ENCODE results near the gene C1orf210. TPM values are rescaled to one million over a fixed set of nuclear protein-coding genes. Genes with fewer than 3 reads are reported as not detected.
A peak's percentile ranks its signal among the peaks of the same experiment; 100 is the strongest.

C1orf210 gene
- total and polyA plus RNA-seq, 9 of the 15 experiments (the other 6 are each of a cell fraction or from before 2014, with no cell fraction given): 0.21 TPM; not detected in 8

DNA sequence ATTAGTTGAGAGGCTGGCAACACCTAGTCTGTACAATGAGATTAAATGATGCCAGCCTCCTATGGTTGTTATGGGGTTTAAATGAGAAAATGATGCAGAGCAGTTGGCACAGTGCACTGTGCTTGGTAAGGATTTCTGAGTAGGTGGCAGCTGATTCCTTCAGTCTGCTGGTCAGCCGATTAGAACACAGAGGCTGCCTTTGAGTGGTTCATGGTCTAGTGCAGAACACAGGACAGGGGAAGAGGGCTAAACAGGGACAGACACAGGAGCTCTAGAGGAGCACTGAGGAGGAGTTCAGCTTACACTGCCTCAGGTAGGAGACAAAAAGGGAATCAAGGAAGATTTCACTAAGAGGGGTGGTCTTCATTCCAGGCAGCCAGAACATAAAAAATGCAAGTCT lies 16.8 kb upstream of the C1orf210 start:
- TF ChIP-seq ETV6 (IDR thresholded peaks at IDR 0.05; ENCODE audit: borderline replicate concordance in 1 of 2, low read depth in 2 of 2, low read length in 1 of 2) (no peak), ETV6 (CRISPR knock-in tag; IDR thresholded peaks at IDR 0.05; ENCODE audit: borderline replicate concordance) (no peak), SMARCA5 (IDR thresholded peaks at IDR 0.05) (no peak), ZNF699 (CRISPR knock-in tag; IDR thresholded peaks at IDR 0.05; ENCODE audit: insufficient replicate concordance) (no peak)
- H3K9me3 ChIP-seq (replicated peaks; ENCODE audit: control insufficient read depth, insufficient read depth, low read depth, low read length): no peaks in the 10 kb centered on the region
- peaks cover 4% of the 10 kb centered on the region; the same call in 1 of the 2 replicates for H4K20me1 ChIP-seq (replicated peaks; ENCODE audit: control insufficient read depth, insufficient read depth, low read length)
- DNase-seq (ENCODE audit: extremely low read depth in 1 of 4, low spot score in 3 of 4): no peak
- H3K9me1 ChIP-seq (ENCODE audit: control insufficient read depth, insufficient read depth, low read length): no peaks in the 10 kb centered on the region
- no peak overlapping the region for H3K4me2 ChIP-seq (ENCODE audit: insufficient read depth, low read length)
- no peak overlapping the region for H3K9ac ChIP-seq (ENCODE audit: insufficient read depth in 1 of 2, low read depth in 2 of 2, low read length in 2 of 2)
- H2AFZ ChIP-seq (ENCODE audit: low read depth, low read length): no peak overlapping the region
- in situ Hi-C loops (cut with MboI): no loop called here
- POLR2A ChIA-PET: interaction anchor here (1.2 to 1.3 kb wide), 2 partner anchors 9 to 14 kb away, joined by 4 to 5 read pairs; no protein-coding TSS in a partner anchor
- no peak overlapping the region for H3K27ac ChIP-seq (ENCODE audit: extremely low read depth, low read depth, low read length)
- WGBS (ENCODE audit: insufficient coverage, low coverage, missing lambda C conversion rate): 10% methylated on average over 1 of the region's 1 CpG
- intact Hi-C loops (cut with micrococcal nuclease): no loop called here
- H3K4me1 ChIP-seq (replicated peaks in 1 of 2; ENCODE audit: control insufficient read depth in 2 of 2, insufficient read depth in 2 of 2, low read length in 2 of 2): peaks cover 4 to 16% of the 10 kb centered on the region in 2 experiments; a peak in 4 of 5 replicates
- no peak overlapping the region for H3K4me3 ChIP-seq
- no peaks in the 10 kb centered on the region for H3K79me2 ChIP-seq (ENCODE audit: control insufficient read depth, insufficient read depth, low read length)
- CTCF ChIA-PET (ENCODE audit: low intra/inter-chr PET ratio): no interaction called here
- BruUV-seq (replicated peaks): no TSS peak
- H3K27me3 ChIP-seq (ENCODE audit: control insufficient read depth in 2 of 2, insufficient read depth in 2 of 2, low read length in 2 of 2): peaks cover 21 to 62% of the 10 kb centered on the region in 2 experiments
- H3K36me3 ChIP-seq (ENCODE audit: control insufficient read depth, insufficient read depth, low read length): no peaks in the 10 kb centered on the region
- no peak for ATAC-seq
- FAIRE-seq: peak; percentile 48

DNA sequence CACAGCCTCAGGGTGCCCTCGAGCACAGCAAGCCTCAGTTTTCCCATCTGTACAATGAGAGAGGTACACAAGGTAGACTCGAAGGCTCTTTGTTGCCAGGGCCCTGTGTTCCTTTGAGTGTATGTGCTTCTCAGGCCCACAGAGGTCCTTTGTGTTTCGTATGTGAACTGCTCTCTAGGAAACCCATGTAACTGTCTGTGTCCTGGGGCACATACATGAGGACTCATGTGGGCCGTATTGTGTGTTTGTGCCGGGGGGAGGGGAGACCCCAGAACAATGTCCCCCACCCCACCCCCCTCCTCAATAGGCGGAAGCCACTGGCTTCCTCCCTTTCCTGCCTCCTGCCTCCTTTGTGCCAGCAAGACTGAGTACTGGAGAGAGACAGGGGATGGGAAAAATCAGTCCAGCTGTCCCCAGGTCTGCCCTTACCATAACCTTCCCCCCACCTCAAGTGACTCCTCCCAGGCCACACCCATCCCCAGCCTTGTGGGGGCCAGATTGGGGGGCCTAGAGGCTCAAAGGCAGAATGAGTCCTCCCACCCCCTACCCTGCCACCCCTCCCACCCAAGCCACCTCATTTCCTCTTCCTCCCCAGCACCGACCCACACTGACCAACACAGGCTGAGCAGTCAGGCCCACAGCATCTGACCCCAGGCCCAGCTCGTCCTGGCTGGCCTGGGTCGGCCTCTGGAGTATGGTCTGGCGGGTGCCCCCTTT lies 15.2 kb upstream of the C1orf210 start, which contains the start of gene TIE1:
Gene TIE1, plus strand, starts transcription at position 605 of the 717 bp plus-strand sequence. Its CDS starts 90 bp downstream, at position 695.
- WGBS (ENCODE audit: insufficient coverage, low coverage, missing lambda C conversion rate): 14% methylated on average over 10 of the region's 10 CpGs
- peaks cover 4 to 10% of the 10 kb centered on the region in 2 experiments; a peak in 4 of 5 replicates for H3K4me1 ChIP-seq (replicated peaks in 1 of 2; ENCODE audit: control insufficient read depth in 2 of 2, insufficient read depth in 2 of 2, low read length in 2 of 2)
- peaks cover 4% of the 10 kb centered on the region; the same call in 1 of the 2 replicates for H4K20me1 ChIP-seq (replicated peaks; ENCODE audit: control insufficient read depth, insufficient read depth, low read length)
- BruUV-seq (replicated peaks): no TSS peak
- no peaks in the 10 kb centered on the region for H3K9me3 ChIP-seq (replicated peaks; ENCODE audit: control insufficient read depth, insufficient read depth, low read depth, low read length)
- intact Hi-C loops (cut with micrococcal nuclease): no loop called here
- CTCF ChIA-PET (ENCODE audit: low intra/inter-chr PET ratio): no interaction called here
- H3K9me1 ChIP-seq (ENCODE audit: control insufficient read depth, insufficient read depth, low read length): no peaks in the 10 kb centered on the region
- peaks cover 21 to 48% of the 10 kb centered on the region in 2 experiments for H3K27me3 ChIP-seq (ENCODE audit: control insufficient read depth in 2 of 2, insufficient read depth in 2 of 2, low read length in 2 of 2)
- H3K9ac ChIP-seq (ENCODE audit: insufficient read depth in 1 of 2, low read depth in 2 of 2, low read length in 2 of 2): peak within 1 kb of the TSS in 1 of 2 experiments; percentile 7; a peak in 1 of 4 replicates
- POLR2A ChIA-PET: no interaction called here
- no peak for FAIRE-seq
- H3K79me2 ChIP-seq (ENCODE audit: control insufficient read depth, insufficient read depth, low read length): no peaks in the 10 kb centered on the region
- no peak within 1 kb of the TSS for H3K27ac ChIP-seq (ENCODE audit: extremely low read depth, low read depth, low read length)
- in situ Hi-C loops (cut with MboI): no loop called here
- no peak within 1 kb of the TSS for H3K4me2 ChIP-seq (ENCODE audit: insufficient read depth, low read length)
- H3K4me3 ChIP-seq: no peak within 1 kb of the TSS
- no peak for TF ChIP-seq RAD51 (IDR thresholded peaks at IDR 0.05; ENCODE audit: borderline replicate concordance, low read depth)
- TF ChIP-seq NCOR1 (IDR thresholded peaks at IDR 0.05): no peak
- no peak for TF ChIP-seq ZNF79 (CRISPR knock-in tag; IDR thresholded peaks at IDR 0.05; ENCODE audit: low read depth)
- TF ChIP-seq MIER1 (IDR thresholded peaks at IDR 0.05; ENCODE audit: low read depth): no peak
- no peak for TF ChIP-seq ADNP (tag; IDR thresholded peaks at IDR 0.05)
- TF ChIP-seq OTX1 (CRISPR knock-in tag; IDR thresholded peaks at IDR 0.05): no peak
- ATAC-seq: no peak
- H2AFZ ChIP-seq (ENCODE audit: low read depth, low read length): no peak within 1 kb of the TSS
- H3K36me3 ChIP-seq (ENCODE audit: control insufficient read depth, insufficient read depth, low read length): no peaks in the 10 kb centered on the region
- no peak for DNase-seq (ENCODE audit: extremely low read depth in 1 of 4, low spot score in 3 of 4)
